ENCODE measurements around the gene CERKL. TPM values are rescaled to one million over a fixed set of nuclear protein-coding genes. Genes with fewer than 3 reads are reported as not detected.

CERKL gene
- total RNA-seq, 1 donor from 2014 or later, result not detected

DNA sequence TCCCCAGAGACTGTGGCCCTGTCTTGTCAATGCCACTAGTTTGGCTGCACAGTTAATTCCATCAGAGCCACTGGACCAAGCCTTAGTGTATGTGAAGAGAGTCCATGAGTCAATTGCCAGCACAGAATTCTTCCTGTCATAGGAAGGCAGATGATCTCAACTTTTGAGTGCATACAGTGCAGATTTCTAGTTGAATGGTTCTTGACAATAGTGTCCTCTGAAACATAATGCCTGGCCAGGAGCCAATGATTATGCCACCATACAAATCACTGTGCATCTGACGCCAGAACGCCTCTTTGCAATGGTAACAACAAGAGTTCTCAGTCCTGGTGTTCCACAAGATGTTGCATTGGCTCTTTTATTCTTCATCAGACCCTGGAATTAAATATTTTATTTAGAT is 16.3 kb upstream of the CERKL start:
- intact Hi-C loops (cut with micrococcal nuclease), result no loop called here
- TF ChIP-seq, protein P1, sequence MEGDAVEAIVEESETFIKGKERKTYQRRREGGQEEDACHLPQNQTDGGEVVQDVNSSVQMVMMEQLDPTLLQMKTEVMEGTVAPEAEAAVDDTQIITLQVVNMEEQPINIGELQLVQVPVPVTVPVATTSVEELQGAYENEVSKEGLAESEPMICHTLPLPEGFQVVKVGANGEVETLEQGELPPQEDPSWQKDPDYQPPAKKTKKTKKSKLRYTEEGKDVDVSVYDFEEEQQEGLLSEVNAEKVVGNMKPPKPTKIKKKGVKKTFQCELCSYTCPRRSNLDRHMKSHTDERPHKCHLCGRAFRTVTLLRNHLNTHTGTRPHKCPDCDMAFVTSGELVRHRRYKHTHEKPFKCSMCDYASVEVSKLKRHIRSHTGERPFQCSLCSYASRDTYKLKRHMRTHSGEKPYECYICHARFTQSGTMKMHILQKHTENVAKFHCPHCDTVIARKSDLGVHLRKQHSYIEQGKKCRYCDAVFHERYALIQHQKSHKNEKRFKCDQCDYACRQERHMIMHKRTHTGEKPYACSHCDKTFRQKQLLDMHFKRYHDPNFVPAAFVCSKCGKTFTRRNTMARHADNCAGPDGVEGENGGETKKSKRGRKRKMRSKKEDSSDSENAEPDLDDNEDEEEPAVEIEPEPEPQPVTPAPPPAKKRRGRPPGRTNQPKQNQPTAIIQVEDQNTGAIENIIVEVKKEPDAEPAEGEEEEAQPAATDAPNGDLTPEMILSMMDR (IDR thresholded peaks at IDR 0.05; ENCODE audit: borderline replicate concordance), result no peak
- no peaks in the 10 kb centered on the region for H3K4me1 ChIP-seq
- no peaks in the 10 kb centered on the region for H3K9me3 ChIP-seq (replicated peaks)
- H3K4me3 ChIP-seq, result no peak overlapping the region
- no peak for DNase-seq
- H3K27ac ChIP-seq (replicated peaks), result no peak overlapping the region
- H3K27me3 ChIP-seq (ENCODE audit: low read depth), result peaks cover 88% of the 10 kb centered on the region
- no peaks in the 10 kb centered on the region for H3K36me3 ChIP-seq

DNA sequence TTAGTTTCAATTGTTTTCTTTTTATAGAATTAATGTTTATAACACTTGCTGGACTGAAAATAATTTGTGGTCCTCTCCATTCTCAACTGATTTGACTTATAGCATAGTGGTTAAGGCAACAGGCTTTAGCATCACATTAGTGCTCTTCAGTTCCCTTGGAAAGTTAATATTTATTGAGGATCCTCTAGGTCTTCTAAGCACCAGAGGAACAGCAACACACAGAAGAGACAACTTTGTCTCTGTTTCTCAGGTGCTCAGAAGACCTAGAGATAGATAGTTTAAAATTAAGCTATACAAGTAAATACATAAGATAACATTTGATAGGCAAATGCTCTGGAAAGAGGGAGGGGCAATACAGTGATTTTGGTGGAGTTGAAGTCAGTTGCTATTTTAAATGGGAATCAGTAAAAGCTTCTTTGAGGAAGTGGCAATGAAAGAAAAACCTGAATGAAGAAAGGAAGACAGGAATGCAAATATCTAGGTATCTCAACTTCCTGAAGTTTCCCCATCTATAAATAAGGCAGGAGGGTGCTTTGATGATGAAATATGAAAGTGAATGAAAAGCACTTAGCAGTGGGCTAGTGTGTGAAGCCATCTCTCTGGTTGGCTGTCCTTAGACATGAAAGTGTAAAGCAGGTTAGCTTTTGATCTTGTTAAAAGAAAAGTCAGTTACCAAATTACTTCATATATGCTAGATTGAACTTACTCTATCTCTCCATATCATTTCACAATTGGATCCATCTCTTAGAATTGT is 15.5 kb upstream of the CERKL start:
- Histone ChIP-seq H3K27ac (replicated peaks) (no peak overlapping the region), H3K9me3 (replicated peaks) (no peaks in the 10 kb centered on the region), H3K36me3 (no peaks in the 10 kb centered on the region), H3K4me3 (no peak overlapping the region), H3K4me1 (no peaks in the 10 kb centered on the region), H3K27me3 (ENCODE audit: low read depth) (peaks cover 88% of the 10 kb centered on the region)
- TF ChIP-seq, protein P1 (IDR thresholded peaks at IDR 0.05; ENCODE audit: borderline replicate concordance), result no peak
- intact Hi-C loops (cut with micrococcal nuclease), result no loop called here
- no peak for DNase-seq

- Histone ChIP-seq H3K27me3 (ENCODE audit: low read depth) (peaks cover 78% of the 10 kb centered on the region), H3K4me3 (no peak overlapping the region), H3K36me3 (no peaks in the 10 kb centered on the region), H3K4me1 (no peaks in the 10 kb centered on the region), H3K27ac (replicated peaks) (no peak overlapping the region), H3K9me3 (replicated peaks) (peaks cover 14% of the 10 kb centered on the region)
- intact Hi-C loops (cut with micrococcal nuclease), result no loop called here
- no peak for DNase-seq
- TF ChIP-seq, protein P1 (IDR thresholded peaks at IDR 0.05; ENCODE audit: borderline replicate concordance), result no peak
These were observed 13.7 kb upstream of the CERKL start for GRCh38 chr2:181670632-181671031.

- H3K27ac ChIP-seq (replicated peaks), result no peak overlapping the region
- H3K4me1 ChIP-seq, result no peaks in the 10 kb centered on the region
These were observed 10.3 kb upstream of the CERKL start for GRCh38 chr2:181667234-181667633.

GRCh38 chr2:181662287-181662686 is 5.4 kb upstream of the CERKL start:
- Histone ChIP-seq H3K4me3 (no peak overlapping the region), H3K36me3 (no peaks in the 10 kb centered on the region), H3K4me1 (peaks cover 3% of the 10 kb centered on the region), H3K27ac (replicated peaks) (no peak overlapping the region), H3K9me3 (replicated peaks) (peaks cover 23% of the 10 kb centered on the region), H3K27me3 (ENCODE audit: low read depth) (peaks cover 52% of the 10 kb centered on the region)
- TF ChIP-seq, protein P1 (IDR thresholded peaks at IDR 0.05; ENCODE audit: borderline replicate concordance), result no peak
- intact Hi-C loops (cut with micrococcal nuclease), result no loop called here
- DNase-seq, result no peak

More at GRCh38 chr2:181667234-181667633, 10.3 kb upstream of the CERKL start:
- intact Hi-C loops (cut with micrococcal nuclease), result no loop called here
- peaks cover 49% of the 10 kb centered on the region for H3K27me3 ChIP-seq (ENCODE audit: low read depth)
- no peak for DNase-seq
- no peaks in the 10 kb centered on the region for H3K36me3 ChIP-seq
- peaks cover 23% of the 10 kb centered on the region for H3K9me3 ChIP-seq (replicated peaks)
- H3K4me3 ChIP-seq, result no peak overlapping the region
- TF ChIP-seq, protein P1 (IDR thresholded peaks at IDR 0.05; ENCODE audit: borderline replicate concordance), result no peak

Measured in left ventricle myocardium inferior (tissue), 1 donor.